Measurements from ENCODE around the gene ATP8A2. TPM values are rescaled to one million over a fixed set of nuclear protein-coding genes. Genes with fewer than 3 reads are reported as not detected.

ATP8A2 gene
- total and polyA plus RNA-seq, 10 of the 15 experiments (the other 5 are each of a cell fraction or from before 2014, with no cell fraction given) = 0.01 to 0.04 (median 0.04) TPM; not detected in 7

DNA sequence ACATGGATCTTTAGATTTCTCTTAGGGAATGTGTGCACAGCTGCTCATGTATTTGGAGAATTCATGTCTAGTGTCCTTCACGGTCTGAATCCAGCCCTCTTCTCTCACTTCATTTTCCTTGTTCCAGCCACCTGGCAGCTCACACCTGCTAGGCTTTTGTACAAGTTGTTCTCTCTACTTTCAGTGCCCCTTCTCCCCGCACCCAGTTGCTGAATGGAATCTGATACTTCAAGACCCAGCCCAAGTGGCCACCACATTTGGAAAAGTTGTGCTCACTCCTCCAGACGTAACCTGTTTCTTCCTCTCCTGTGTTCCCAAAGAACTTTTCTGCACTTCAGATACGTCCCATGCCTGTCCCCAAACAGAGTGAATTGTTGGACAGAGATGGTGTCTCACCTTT, 444.5 kb downstream of the ATP8A2 start:
- ChIA-PET RAD21 (ENCODE audit: unreplicated experiment) (no interaction called here), POLR2A (no interaction called here), CTCF (no interaction called here), SMC1A (ENCODE audit: uncharacterized antibody, unreplicated experiment) (no interaction called here)
- Histone ChIP-seq H3K4me3 (no peak overlapping the region), H3K27me3 (replicated peaks in 1 of 2; ENCODE audit: control insufficient read depth in 2 of 2, insufficient read depth in 2 of 2, low read length in 1 of 2) (no peaks in the 10 kb centered on the region), H3K27ac (ENCODE audit: control insufficient read depth, insufficient read depth) (no peak overlapping the region), H4K20me1 (ENCODE audit: control insufficient read depth, insufficient read depth) (no peaks in the 10 kb centered on the region), H3K4me1 (ENCODE audit: control insufficient read depth, insufficient read depth, low read length) (no peaks in the 10 kb centered on the region), H3K4me2 (ENCODE audit: control insufficient read depth, insufficient read depth) (no peak overlapping the region), H3K79me2 (ENCODE audit: control insufficient read depth, insufficient read depth, low read length) (no peaks in the 10 kb centered on the region), H3K9ac (ENCODE audit: control insufficient read depth, insufficient read depth, low read length) (no peak overlapping the region), H3K36me3 (ENCODE audit: control insufficient read depth in 2 of 2, insufficient read depth in 2 of 2, low read length in 1 of 2) (no peaks in the 10 kb centered on the region), H2AFZ (ENCODE audit: control insufficient read depth, low read depth, low read length) (no peak overlapping the region), H3K9me3 (replicated peaks; ENCODE audit: control insufficient read depth, insufficient read depth, low read length) (no peaks in the 10 kb centered on the region; the same call in 2 of the 3 replicates)
- FAIRE-seq (no peak), DNase-seq (ENCODE audit: low read depth, low spot score) (no peak), ATAC-seq (no peak)
- TF ChIP-seq ZBTB4 (CRISPR knock-in tag; IDR thresholded peaks at IDR 0.05) = no peak
- no peak for TF ChIP-seq ZNF622 (IDR thresholded peaks at IDR 0.05)
- TF ChIP-seq SIN3A (IDR thresholded peaks at IDR 0.05; ENCODE audit: low read depth, low read length) = no peak
- TF ChIP-seq MEF2B (IDR thresholded peaks at IDR 0.05; ENCODE audit: partially characterized antibody, poor library complexity, severe bottlenecking) = no peak
- TF ChIP-seq, protein P1, sequence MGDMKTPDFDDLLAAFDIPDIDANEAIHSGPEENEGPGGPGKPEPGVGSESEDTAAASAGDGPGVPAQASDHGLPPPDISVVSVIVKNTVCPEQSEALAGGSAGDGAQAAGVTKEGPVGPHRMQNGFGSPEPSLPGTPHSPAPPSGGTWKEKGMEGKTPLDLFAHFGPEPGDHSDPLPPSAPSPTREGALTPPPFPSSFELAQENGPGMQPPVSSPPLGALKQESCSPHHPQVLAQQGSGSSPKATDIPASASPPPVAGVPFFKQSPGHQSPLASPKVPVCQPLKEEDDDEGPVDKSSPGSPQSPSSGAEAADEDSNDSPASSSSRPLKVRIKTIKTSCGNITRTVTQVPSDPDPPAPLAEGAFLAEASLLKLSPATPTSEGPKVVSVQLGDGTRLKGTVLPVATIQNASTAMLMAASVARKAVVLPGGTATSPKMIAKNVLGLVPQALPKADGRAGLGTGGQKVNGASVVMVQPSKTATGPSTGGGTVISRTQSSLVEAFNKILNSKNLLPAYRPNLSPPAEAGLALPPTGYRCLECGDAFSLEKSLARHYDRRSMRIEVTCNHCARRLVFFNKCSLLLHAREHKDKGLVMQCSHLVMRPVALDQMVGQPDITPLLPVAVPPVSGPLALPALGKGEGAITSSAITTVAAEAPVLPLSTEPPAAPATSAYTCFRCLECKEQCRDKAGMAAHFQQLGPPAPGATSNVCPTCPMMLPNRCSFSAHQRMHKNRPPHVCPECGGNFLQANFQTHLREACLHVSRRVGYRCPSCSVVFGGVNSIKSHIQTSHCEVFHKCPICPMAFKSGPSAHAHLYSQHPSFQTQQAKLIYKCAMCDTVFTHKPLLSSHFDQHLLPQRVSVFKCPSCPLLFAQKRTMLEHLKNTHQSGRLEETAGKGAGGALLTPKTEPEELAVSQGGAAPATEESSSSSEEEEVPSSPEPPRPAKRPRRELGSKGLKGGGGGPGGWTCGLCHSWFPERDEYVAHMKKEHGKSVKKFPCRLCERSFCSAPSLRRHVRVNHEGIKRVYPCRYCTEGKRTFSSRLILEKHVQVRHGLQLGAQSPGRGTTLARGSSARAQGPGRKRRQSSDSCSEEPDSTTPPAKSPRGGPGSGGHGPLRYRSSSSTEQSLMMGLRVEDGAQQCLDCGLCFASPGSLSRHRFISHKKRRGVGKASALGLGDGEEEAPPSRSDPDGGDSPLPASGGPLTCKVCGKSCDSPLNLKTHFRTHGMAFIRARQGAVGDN (IDR thresholded peaks at IDR 0.05) = no peak
- no peak for TF ChIP-seq SREBF2 (IDR thresholded peaks at IDR 0.05; ENCODE audit: low read length)
- TF ChIP-seq HDAC6 (IDR thresholded peaks at IDR 0.05; ENCODE audit: unreplicated experiment) = no peak
- no peak for TF ChIP-seq YBX1 (IDR thresholded peaks at IDR 0.05)
- no peak for TF ChIP-seq NFXL1 (IDR thresholded peaks at IDR 0.05; ENCODE audit: borderline replicate concordance)
- TF ChIP-seq SP1 (IDR thresholded peaks at IDR 0.05; ENCODE audit: low read depth, low read length) = no peak
- TF ChIP-seq ZNF207 (IDR thresholded peaks at IDR 0.05; ENCODE audit: borderline replicate concordance) = no peak
- BruUV-seq (replicated peaks) = no TSS peak
- intact Hi-C loops (cut with micrococcal nuclease; ENCODE audit: unreplicated experiment) = no loop called here
- 24% methylated on average over 4 of the region's 4 CpGs for WGBS (ENCODE audit: insufficient coverage, insufficient replicate concordance, low lambda C conversion rate, missing lambda C conversion rate)
- in situ Hi-C loops (cut with MboI) = no loop called here

Measured in GM12878 (cell line).